Liver (tissue), 3 donors: ENCODE results near the gene SGPL1.

Source experiments
- GABPA ChIP-seq, 2 donors: IDR thresholded peaks in 1 of 2; conservative IDR thresholded peaks in 1 of 2; 2 replicates each; pipeline ENCODE4 v1.6.1; 2016; ENCODE audit warnings: antibody characterized with exemption in 2 of 2, mild to moderate bottlenecking in 1 of 2, moderate library complexity in 1 of 2
- RAD21 ChIP-seq, 2 donors: IDR thresholded peaks; 2 replicates each; pipeline ENCODE4 v1.6.1; 2016; ENCODE audit warnings: antibody characterized with exemption in 2 of 2, mild to moderate bottlenecking in 2 of 2
- SP1 ChIP-seq: IDR thresholded peaks from 2 replicates; pipeline ENCODE4 v1.6.1; 2018; ENCODE audit warnings: antibody characterized with exemption, mild to moderate bottlenecking
- TAF1 ChIP-seq: conservative IDR thresholded peaks from 2 replicates; pipeline ENCODE4 v1.6.1; 2016; ENCODE audit warnings: antibody characterized with exemption, mild to moderate bottlenecking
- TF ChIP-seq, protein P1 (sequence below): IDR thresholded peaks from 2 replicates; pipeline ENCODE4 v1.6.1; 2016; ENCODE audit warnings: antibody characterized with exemption, mild to moderate bottlenecking
- TF ChIP-seq, protein P2 (sequence below): fragments of 150-350 bp; IDR thresholded peaks from 2 replicates; pipeline ENCODE4 v1.5.1; 2017; ENCODE audit warnings: improper control_type of control experiment, low read depth, low read length; ENCODE audit not compliant: missing input control
- TF ChIP-seq, protein P3 (sequence below): IDR thresholded peaks from 2 replicates; pipeline ENCODE4 v1.6.1; 2016; ENCODE audit warnings: antibody characterized with exemption
- TF ChIP-seq, protein P4 (sequence below): IDR thresholded peaks from 2 replicates; pipeline ENCODE4 v1.6.1; 2016; ENCODE audit warnings: antibody characterized with exemption
- donor health status: healthy.
- donor health status: healthy.

DNA sequence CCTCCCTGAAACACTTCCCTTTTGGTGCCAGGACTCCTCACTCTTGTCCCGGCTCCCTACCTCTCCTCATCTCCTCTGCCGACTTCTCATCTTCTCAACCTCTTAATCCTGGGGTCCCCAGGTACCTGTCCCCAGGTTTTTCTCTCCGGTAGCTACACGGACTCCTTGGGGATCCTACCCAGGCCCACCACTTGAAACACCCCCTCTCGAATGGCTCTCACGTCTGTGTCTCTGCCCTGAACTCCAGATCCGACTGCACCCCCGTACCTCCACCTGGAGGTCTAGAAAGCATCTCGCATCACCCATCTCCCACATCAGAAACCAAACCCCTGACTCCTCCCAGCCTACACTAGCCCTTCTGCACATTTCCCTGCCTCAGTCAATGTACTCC, 35.4 kb upstream of the SGPL1 start:
- TF ChIP-seq, protein P1, sequence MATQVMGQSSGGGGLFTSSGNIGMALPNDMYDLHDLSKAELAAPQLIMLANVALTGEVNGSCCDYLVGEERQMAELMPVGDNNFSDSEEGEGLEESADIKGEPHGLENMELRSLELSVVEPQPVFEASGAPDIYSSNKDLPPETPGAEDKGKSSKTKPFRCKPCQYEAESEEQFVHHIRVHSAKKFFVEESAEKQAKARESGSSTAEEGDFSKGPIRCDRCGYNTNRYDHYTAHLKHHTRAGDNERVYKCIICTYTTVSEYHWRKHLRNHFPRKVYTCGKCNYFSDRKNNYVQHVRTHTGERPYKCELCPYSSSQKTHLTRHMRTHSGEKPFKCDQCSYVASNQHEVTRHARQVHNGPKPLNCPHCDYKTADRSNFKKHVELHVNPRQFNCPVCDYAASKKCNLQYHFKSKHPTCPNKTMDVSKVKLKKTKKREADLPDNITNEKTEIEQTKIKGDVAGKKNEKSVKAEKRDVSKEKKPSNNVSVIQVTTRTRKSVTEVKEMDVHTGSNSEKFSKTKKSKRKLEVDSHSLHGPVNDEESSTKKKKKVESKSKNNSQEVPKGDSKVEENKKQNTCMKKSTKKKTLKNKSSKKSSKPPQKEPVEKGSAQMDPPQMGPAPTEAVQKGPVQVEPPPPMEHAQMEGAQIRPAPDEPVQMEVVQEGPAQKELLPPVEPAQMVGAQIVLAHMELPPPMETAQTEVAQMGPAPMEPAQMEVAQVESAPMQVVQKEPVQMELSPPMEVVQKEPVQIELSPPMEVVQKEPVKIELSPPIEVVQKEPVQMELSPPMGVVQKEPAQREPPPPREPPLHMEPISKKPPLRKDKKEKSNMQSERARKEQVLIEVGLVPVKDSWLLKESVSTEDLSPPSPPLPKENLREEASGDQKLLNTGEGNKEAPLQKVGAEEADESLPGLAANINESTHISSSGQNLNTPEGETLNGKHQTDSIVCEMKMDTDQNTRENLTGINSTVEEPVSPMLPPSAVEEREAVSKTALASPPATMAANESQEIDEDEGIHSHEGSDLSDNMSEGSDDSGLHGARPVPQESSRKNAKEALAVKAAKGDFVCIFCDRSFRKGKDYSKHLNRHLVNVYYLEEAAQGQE, result no peak
- no peak for TF ChIP-seq TAF1
- TF ChIP-seq SP1, result no peak
- TF ChIP-seq, protein P2, sequence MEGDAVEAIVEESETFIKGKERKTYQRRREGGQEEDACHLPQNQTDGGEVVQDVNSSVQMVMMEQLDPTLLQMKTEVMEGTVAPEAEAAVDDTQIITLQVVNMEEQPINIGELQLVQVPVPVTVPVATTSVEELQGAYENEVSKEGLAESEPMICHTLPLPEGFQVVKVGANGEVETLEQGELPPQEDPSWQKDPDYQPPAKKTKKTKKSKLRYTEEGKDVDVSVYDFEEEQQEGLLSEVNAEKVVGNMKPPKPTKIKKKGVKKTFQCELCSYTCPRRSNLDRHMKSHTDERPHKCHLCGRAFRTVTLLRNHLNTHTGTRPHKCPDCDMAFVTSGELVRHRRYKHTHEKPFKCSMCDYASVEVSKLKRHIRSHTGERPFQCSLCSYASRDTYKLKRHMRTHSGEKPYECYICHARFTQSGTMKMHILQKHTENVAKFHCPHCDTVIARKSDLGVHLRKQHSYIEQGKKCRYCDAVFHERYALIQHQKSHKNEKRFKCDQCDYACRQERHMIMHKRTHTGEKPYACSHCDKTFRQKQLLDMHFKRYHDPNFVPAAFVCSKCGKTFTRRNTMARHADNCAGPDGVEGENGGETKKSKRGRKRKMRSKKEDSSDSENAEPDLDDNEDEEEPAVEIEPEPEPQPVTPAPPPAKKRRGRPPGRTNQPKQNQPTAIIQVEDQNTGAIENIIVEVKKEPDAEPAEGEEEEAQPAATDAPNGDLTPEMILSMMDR, result no peak
- TF ChIP-seq, protein P3, sequence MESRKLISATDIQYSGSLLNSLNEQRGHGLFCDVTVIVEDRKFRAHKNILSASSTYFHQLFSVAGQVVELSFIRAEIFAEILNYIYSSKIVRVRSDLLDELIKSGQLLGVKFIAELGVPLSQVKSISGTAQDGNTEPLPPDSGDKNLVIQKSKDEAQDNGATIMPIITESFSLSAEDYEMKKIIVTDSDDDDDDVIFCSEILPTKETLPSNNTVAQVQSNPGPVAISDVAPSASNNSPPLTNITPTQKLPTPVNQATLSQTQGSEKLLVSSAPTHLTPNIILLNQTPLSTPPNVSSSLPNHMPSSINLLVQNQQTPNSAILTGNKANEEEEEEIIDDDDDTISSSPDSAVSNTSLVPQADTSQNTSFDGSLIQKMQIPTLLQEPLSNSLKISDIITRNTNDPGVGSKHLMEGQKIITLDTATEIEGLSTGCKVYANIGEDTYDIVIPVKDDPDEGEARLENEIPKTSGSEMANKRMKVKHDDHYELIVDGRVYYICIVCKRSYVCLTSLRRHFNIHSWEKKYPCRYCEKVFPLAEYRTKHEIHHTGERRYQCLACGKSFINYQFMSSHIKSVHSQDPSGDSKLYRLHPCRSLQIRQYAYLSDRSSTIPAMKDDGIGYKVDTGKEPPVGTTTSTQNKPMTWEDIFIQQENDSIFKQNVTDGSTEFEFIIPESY, result no peak
- TF ChIP-seq, protein P4, sequence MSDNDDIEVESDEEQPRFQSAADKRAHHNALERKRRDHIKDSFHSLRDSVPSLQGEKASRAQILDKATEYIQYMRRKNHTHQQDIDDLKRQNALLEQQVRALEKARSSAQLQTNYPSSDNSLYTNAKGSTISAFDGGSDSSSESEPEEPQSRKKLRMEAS, result no peak
- TF ChIP-seq GABPA (IDR thresholded peaks at IDR 0.05 in 1 of 2, conservative IDR thresholded peaks at IDR 0.05 in 1 of 2), result no peak
- no peak for TF ChIP-seq RAD21 (IDR thresholded peaks at IDR 0.05)
